ENCODE data around the gene DEFB110. TPM values are rescaled to one million over a fixed set of nuclear protein-coding genes. Genes with fewer than 3 reads are reported as not detected.

DEFB110 gene
- total and polyA plus RNA-seq, 7 donors = not detected

- no peaks in the 10 kb centered on the region for H3K36me3 ChIP-seq (ENCODE audit: insufficient read depth in 1 of 2, low read depth in 1 of 2)
- TF ChIP-seq CTCF (IDR thresholded peaks at IDR 0.05) = no peak
- no peak for DNase-seq
- WGBS, 3 donors = 69 to 78% (median 70%) methylated on average over 2 of the region's 2 CpGs
- no peaks in the 10 kb centered on the region for H3K27me3 ChIP-seq (ENCODE audit: insufficient read depth in 3 of 3, low read length in 2 of 3)
- no peak within 1 kb of the TSS for H3K27ac ChIP-seq
- no peak within 1 kb of the TSS for H3K4me3 ChIP-seq
- intact Hi-C loops (cut with DNase I) = no loop called here
- ATAC-seq = no peak
- no peaks in the 10 kb centered on the region for H3K4me1 ChIP-seq
- H3K9me3 ChIP-seq = no peaks in the 10 kb centered on the region
Observed at GRCh38 chr6:49969605-49970004, 52.2 kb downstream of the DEFB110 start, which contains the start of gene DEFB113. Gene DEFB113 (minus strand): TSS chr6:49969625. CDS start chr6:49969625, 0 bp downstream.

Other genes with a start within 250 kb of the DEFB110 start
- gene PGK2, start 234.7 kb downstream of the DEFB110 start, total RNA-seq = not detected
- not detected for gene PGK2, start 234.7 kb downstream of the DEFB110 start, polyA plus RNA-seq
- gene CRISP1, start 155.5 kb downstream of the DEFB110 start, total RNA-seq = not detected
- gene CRISP1, start 155.5 kb downstream of the DEFB110 start, polyA plus RNA-seq = not detected
- gene DEFB114, start 57.8 kb downstream of the DEFB110 start, total RNA-seq = not detected
- not detected for gene DEFB114, start 57.8 kb downstream of the DEFB110 start, polyA plus RNA-seq
- not detected for gene DEFB113, start 52.4 kb downstream of the DEFB110 start, total RNA-seq
- not detected for gene DEFB113, start 52.4 kb downstream of the DEFB110 start, polyA plus RNA-seq
- not detected for gene DEFB112, start 27.9 kb upstream of the DEFB110 start, total RNA-seq
- gene DEFB112, start 27.9 kb upstream of the DEFB110 start, polyA plus RNA-seq = not detected